ENCODE measurements around the gene FOXL1.

FOXL1 gene

DNA sequence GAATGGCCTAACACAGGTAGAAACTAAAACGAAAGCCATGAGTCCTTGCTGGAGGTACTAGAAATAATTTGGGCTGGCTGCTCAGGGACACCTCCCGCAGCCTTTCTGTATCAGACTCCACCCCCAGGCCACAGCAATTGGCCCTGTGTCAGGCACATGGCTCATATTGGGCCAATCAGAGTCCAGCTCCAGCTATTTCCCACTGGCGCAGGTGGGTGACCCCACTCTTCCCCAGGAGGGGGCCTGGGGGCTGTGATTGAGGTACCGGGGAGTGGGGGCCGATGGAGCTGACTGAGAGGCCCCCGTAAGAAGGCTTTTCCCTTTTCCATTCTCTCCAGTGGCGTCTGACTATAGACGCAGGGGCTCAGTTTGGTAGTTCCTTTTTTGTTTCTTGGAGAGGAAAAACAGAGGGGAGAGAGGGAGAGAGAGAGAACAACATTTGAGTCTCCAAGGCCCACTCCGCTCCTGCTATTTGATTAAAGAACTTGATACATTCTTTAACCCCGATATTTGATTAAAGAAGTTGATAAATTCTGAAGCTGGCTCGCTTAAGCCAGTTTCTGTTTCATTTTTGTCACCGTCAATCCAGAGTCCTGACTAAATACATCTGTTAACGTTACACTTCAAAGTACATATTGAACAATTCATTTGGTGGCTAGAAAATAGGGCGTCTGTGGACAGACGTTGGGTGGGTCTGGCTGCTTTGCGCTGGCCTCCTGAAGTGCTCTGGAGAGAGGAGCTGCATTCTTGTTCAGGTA, 26.3 kb downstream of the FOXL1 start:
- no peak for DNase-seq (ENCODE audit: low read depth in 2 of 2)

DNA sequence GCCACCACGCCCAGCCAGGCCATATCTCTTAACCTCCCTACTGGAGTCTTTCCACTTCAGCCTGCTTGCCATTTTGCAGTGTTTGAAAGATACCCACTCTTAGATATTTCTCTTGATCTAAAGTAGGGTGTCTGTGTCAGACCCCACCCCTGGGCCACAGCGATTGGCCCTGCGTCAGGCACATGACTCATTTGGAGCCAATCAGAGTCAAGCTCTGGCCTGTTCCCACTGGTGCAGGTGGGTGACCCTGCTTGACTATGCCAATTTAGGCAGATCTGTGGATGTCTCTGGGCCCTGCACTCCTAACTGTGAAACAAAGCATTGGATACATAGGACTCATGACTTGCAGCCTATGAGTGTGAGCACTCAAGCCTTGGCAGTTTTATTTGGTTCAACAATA, 27.6 kb downstream of the FOXL1 start:
- no peak for DNase-seq (ENCODE audit: low read depth in 2 of 2)

DNA sequence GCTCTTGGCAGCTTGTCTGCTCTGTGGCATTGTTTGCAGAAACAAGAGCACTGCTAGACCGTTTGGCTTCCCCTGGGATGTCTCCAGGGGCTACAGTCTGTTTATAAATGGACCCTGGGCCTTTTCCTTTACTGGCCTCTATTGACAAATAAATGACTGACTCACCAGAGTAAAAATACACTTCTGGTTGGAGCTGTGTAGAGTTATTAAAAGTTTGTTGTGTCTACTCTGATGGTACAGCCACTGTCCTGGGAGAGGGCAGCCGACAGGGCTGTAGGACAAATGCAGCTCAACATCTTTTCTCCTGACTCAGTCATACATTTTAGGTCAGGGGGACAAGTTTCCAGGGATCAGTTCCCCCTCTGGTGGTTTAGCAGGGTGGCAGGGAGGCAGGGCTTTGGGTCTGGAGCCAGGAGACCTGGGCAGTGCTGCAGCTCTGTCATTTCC, 30.0 kb downstream of the FOXL1 start:
- DNase-seq (ENCODE audit: low read depth in 2 of 2): no peak

DNA sequence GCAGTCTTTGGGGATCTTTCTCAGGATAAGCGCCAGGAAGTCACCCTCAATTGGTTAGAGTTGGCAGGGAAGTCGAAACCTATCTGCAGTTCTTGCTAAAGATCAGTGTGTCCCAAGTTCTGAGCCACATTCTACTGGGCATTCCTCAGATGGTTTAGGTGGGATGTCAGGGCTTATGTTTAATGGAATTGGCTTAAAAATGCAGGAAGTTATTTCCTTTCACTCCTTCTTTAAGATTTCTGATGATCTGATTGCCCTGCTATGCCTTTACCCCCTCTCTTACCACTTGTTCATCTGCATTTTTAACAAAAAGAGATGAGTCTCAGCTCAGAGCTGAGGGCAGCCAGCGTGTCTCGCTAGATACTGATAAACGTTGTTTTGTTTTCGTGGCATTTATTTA, 30.8 kb downstream of the FOXL1 start:
- DNase-seq (ENCODE audit: low read depth in 2 of 2): peak; percentile 88 to 91

DNA sequence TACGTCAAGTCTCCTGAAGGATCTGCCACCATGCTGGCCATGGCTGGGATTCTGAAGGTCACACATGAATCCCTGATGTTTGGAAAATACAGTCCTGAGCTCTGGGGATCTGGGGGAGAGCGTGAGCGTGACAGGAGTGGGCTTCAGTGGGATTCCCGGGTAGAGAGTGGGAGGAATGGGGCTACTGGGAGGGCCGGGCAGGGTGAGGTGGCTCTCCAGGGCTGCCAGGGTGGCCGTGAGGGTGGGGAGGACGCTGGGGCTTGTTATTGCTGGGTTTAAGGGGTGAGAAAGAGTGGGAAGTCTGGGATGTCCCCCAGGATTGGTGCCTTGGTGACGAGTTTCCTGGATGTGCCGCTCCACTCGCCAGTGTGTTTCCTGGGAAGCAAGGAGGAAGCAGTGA, 31.3 kb downstream of the FOXL1 start:
- no peak for DNase-seq (ENCODE audit: low read depth in 2 of 2)

DNA sequence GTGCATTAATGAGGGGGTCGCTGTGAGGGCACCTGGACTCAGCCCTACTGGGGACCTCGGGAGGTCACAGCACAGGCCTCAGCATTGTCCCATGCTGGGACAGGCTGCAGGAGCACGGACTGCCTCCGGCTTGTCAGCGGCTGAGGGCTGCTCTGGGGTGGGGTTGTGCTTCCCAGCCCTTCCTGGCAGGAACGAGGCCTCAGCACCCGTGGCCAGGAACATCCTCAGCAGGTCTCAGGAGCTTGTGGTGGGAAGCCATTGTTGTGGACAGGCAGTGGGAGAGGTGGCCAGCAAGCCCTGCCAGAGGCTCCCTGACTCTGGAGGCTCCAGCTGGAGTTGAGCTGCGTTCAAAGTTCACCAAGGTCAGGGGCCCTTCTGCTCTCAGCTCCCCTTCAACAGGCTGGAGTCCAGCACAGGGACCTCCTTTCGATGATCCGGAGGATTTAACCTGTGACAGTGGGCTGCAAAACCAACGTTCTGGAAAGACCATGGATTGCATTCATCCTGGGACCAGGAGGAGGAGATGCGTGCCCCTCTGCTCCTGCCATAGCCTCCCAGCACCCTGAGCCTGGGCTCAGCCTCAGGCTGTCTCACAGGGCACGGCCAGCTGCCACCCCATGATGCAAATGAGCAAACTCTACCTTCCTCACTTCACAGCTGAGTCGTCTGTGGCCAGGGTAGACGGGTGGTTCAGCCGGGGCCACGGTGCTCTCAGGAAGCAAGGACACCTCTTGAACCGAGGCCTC, 32.6 kb downstream of the FOXL1 start:
- DNase-seq (ENCODE audit: low read depth in 2 of 2): no peak

DNA sequence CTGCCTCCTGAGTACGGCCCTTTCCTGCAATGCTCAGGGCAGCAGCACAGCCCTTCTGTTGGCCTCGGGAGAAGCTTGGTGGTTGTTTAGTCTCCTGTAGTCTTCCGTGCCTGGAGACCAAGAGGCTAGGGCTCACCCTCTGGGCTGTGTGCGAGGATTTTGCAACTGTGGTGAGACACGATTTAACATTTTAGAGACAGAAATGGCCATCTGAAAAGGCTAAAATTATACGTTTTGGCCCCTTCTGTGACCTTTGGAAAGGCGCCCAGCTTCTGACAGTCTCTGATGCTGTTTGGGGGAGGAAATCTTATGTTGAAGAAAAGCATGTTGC, 33.1 kb downstream of the FOXL1 start:
- DNase-seq (ENCODE audit: low read depth in 2 of 2): no peak

DNA sequence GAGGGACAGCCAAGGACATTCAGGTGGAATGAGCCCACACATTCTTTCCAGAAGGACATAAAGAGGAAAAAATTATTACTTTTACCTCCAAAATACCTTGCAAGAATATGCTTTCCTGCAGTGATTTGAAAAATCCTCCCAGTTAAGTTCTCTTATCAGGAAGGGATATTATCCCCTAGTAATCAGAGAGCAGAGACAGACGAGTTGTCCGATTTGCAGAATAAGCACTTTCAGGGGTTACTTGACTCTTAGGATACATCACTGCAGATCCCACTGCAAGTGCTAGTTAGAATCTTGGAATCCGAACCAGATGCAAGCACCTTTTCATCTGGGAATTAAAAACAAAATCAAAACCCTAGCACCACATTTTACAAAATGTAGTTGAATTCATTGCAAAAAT, 33.6 kb downstream of the FOXL1 start:
- no peak for DNase-seq (ENCODE audit: low read depth in 2 of 2)

DNA sequence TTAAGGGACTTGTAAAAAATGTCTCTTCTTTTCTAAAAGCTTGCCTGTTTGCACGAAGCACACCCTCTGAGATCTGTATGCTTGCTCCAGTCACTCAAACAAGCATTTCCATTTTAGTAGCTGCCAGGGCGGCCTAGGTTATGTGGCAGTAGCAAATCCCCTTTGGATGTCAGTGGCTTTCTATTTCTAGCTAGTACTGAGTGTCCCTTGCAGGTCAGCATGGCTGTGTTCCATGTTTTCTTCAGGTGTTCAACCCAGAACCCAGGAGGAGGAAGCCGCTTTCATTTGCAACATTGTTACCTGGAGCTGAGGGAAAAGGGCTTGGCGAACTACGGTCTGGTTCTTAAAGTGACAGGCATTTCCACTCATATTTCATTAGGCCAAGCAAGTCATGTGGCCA, 36.4 kb downstream of the FOXL1 start:
- no peak for DNase-seq (ENCODE audit: low read depth in 2 of 2)

DNA sequence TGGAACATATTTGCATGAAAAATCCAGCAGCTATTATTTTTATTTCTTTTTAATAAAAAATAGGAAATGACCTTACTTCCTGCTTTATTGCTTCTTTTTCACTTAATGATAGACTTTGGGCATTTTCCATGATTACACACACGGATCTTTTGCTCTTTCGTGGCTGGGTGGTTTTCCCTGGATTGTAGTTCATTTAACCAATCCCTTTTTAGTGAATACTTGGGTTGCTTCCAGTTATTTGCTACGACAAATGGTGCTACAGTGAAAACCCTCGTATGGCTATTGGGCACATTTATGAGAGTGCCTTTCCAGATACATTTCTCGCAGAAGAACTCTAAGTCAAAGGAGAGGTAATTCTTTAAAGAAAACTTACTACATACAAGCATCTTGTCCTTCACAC, 38.6 kb downstream of the FOXL1 start:
- no peak for DNase-seq (ENCODE audit: low read depth in 2 of 2)

DNA sequence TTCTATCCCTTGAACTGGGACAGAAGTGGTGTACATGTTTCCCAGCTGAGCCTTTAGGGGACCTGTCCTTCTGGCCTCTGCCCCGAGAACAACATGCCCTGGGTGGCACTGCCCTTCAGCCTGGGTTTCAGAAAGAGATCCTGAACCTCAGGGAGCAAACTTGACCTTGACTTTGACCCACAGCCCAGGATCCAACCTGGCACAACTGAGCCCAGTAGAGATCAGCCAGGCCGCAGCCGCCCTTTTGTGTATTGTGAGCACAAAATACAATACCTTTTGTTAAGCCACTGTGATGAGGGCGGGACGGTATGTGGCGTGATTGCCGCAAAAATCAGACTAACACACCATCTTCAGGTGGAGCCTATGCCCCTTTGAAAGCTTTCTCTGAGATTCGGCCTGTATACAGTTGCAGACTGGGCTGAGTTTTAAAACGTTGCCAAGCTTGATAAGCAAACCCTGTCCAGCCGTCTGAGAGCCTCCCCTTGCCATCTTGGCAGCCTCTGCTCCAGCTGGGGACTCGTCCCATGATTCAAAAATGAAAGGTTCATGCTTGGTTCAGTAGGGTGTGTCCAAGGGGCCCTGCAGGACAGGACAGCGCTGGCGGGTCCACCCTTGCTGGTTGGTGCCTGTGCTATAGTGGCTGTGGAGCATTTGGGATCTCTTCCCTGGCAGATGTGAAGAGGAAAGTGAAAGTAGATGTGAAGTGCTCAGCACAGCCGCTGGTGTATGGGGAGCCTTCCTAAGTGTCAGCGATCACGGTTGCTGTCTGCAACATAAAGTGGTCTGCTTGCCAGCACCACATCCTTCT, 40.3 kb downstream of the FOXL1 start:
- no peak for DNase-seq (ENCODE audit: low read depth in 2 of 2)

DNA sequence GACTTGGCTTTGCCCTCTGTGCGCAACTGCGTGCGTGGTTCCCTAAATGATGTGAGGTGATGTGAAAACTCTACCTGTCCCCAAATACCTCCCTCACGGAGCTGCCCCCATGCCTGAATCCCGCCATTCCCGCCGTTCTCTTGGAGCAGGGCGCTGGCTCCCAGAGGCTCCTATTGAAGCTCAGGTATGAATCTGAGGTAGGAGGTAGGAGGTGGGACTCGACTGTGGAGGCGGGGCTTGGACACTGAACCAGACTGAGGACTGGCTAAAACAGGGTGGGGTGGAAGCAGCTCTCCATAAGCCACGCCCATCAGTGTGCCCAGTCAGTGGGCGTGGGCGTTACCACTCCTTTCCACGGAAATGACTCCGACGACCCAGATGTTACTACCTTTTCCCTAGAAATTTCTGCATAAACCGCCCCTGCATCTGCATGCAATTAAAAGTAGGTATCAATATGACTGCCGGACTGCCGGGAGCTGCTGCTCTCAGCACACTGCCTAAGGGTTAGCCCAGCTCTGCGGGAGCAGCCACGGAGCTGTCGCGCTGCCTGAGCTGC, 41.0 kb downstream of the FOXL1 start:
- DNase-seq (ENCODE audit: low read depth in 2 of 2): no peak

DNA sequence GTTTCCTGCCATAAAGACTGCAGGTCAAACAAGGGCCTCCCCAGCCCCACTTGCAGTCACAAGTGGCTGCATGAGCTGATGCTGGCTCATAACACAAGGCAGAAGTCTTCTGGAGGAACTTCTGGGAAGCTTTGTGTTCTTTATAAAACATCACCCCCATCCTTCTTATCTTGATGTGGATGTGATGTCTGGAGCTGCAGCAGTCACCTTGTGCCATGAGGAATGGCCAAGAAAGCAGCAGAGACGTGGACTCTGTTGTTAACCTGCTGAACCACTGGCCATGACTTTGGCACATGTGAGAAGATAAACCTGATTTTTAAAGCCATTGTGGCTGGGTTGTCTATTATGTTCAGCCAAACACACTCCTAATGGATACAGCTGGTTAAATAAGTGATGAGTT, 41.8 kb downstream of the FOXL1 start:
- DNase-seq (ENCODE audit: low read depth in 2 of 2): no peak

DNA sequence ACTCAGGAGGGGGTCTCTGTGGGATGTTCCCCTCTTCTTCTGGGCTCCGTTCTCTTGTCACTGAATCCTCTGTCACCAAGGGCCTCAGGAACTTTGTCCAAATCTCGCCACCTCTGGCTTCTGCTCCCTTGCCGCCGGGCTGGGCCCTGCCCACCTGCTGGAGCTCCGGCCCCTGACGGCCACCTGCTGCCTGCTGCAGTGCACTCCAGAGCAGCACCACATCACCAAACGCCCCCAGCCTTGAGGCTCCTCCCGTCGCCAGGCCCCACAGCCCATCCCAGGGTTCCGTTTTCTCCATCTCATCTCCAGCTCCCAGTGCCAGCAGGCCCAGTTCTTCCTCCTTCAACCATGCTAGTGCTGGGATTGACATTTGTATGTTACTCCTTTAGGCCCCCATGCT, 43.6 kb downstream of the FOXL1 start:
- DNase-seq (ENCODE audit: low read depth in 2 of 2): no peak

DNA sequence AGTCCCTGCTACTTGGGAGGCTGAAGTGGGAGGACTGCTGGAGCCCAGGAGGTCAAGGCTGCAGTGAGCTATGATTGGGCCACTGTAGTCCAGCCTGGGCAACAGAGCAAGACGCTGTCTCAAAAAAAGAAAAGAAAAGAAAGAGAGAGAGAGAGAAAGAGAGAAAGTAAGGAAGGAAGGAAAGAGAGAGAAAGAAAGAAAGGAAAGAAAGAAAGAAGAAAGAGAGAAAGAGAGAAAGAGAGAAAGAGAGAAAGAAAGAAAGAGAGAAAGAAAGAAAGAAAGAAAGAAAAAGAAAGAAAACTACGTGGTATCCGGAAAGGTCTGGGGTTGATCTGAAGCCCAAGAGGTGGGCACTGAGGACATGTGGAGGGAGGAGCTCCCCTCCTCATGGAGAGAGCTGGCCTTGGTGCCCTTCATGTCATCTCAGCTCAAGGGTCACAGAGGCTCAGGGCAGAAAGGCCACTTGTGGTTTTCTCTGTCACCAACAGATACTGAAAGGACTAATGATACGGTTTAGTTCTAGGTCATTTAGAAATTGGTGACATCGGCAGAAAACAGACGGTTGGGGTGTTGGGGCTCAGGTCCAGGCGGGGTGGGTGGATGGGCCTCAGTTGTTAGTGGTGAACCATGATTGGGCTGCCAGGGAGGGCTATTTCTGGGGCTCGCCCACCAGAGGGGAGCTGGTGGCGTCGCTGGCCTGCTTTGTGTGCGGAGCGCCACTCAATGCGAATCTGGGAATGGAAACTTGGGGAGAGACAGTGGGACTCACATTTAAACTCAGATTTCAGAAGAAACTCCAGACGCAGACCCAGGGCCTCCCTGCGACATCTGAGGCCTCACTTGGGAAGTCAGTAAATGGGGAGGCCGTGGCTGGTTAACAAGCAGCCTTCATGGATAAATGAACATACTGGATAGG, 44.6 kb downstream of the FOXL1 start:
- no peak for DNase-seq (ENCODE audit: low read depth in 2 of 2)

DNA sequence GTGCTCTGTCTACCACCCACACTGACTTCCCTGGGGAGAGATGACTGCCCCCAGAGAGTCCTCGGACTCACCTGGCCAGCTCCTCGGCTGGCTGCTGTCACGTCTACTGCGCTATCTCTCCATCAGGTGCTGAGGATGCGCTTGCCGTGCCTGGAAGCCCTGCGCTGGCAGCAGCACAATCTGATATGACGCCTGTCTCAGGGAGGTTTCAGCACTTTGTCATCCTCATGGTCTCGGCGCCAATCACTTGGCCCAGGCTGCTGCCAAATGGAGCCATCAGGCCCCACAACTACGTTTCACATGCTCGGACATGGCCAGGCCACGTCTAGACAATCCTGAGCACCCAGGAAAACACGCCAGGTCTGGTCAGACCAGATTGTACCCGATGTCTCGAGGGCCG, 46.7 kb downstream of the FOXL1 start:
- DNase-seq (ENCODE audit: low read depth in 2 of 2): no peak

DNA sequence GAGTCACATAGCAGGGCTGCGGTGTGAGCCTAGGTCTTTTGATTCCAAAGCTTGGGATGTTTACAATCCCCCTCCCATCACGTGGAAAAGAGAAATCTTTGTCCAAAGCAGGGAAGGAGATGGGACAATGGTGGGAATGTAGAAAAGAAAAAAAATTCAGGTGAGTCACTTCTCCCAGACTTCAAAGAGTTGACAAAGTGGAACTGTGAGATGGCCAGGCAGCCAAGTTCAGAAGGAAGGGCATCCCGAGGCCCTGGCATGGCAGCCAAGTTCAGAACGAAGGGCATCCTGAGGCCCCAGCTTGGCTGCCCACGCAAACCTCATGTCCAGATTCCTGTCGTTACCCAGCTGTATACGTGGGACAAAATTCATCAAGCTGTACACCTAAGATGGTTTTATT, 47.5 kb downstream of the FOXL1 start:
- DNase-seq (ENCODE audit: low read depth in 2 of 2): no peak

DNA sequence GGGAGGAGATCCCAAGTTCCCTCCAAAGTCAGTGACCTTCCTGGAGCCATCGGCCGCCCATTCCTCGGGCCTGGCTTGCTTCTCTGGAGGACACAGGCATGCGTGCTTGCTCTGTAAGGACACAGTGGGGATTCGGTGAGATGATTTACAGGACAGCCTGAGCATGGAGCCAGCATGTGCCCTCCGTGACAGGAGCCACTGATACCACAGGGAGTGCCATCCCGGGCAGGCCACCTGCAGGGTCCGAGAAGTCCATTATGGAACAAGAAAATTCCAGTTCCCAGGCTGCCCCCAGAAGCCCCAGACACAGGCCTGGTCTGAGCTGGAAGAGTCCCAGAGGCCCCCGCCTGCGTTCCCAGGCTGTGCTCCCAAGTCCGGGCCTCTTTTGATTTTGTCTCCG, 47.9 kb downstream of the FOXL1 start:
- DNase-seq (ENCODE audit: low read depth in 2 of 2): no peak

DNA sequence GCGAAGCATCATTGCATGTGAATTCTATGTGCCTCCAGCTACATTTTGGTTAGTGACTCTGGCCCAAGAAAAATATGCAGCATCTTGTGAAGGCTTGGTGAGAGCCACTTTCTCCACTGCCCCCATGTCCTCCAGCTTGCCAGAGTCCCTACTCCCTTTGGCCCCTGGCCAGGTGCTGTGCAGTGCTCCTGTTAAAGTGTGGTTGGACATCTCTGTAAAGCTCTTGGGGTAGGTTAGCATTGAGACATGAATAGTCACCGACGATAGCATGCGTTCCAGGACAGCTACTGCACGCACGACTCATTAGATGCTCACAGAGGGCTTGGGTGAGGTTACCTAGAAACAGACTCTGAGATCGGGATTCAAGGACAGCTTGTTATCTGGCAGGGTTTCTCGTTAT, 48.6 kb downstream of the FOXL1 start:
- no peak for DNase-seq (ENCODE audit: low read depth in 2 of 2)

DNA sequence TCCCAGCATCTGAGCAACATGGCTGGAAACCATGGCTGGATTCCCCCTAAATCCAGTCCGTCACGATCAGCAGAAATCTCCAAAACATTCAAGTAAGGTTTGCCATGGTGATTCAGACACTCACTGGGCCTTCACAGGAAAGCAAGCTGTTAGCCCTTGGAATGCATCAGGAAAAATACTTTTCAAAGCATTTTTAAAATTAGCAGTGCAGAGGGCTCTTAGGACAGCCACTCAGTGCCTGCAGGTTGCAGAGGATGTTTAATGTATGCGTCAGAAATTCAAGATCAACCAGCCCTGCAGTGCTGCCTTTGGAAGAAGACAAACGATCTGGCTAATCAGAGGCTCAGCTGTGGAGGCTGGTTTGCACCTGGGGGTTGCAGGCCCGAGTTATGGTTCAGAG, 50.3 kb downstream of the FOXL1 start:
- DNase-seq (ENCODE audit: low read depth in 2 of 2): peak; percentile 23 to 30

DNA sequence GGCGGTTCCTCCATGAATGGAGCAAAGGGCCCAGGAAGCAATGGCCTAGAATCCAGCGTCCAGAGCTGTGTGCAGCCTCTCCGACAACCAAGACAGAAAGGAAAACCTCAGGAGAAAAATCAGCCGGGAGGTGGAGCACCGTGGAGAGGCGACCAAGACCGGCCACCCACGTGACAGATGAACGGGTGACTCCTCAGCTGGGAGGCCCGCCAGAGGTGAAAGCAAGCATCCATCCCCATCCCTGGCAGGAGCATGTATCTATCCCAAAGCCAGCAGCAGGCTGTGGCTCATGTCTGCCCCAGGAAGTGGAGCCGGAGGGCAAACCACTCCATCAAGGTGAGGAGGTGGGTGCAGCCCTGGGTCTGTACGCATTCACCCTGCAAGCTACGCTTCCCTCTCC, 52.1 kb downstream of the FOXL1 start:
- DNase-seq (ENCODE audit: low read depth in 2 of 2): no peak
